Measurements from ENCODE around the gene STRIP1.

The STRIP1 gene

GRCh38 chr1:110034040-110034450 lies 379 bp upstream of the STRIP1 start:
- DNase-seq (ENCODE audit: low spot score): no peak
- TF ChIP-seq, protein P1, sequence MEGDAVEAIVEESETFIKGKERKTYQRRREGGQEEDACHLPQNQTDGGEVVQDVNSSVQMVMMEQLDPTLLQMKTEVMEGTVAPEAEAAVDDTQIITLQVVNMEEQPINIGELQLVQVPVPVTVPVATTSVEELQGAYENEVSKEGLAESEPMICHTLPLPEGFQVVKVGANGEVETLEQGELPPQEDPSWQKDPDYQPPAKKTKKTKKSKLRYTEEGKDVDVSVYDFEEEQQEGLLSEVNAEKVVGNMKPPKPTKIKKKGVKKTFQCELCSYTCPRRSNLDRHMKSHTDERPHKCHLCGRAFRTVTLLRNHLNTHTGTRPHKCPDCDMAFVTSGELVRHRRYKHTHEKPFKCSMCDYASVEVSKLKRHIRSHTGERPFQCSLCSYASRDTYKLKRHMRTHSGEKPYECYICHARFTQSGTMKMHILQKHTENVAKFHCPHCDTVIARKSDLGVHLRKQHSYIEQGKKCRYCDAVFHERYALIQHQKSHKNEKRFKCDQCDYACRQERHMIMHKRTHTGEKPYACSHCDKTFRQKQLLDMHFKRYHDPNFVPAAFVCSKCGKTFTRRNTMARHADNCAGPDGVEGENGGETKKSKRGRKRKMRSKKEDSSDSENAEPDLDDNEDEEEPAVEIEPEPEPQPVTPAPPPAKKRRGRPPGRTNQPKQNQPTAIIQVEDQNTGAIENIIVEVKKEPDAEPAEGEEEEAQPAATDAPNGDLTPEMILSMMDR (IDR thresholded peaks at IDR 0.05; ENCODE audit: extremely low read depth, insufficient read depth, missing control alignments): no peak
- in situ Hi-C loops (cut with MboI; ENCODE audit: low pct_unique_long_range_greater_than_20kb, low sequenced_read_pairs, unreplicated experiment): no loop called here

GRCh38 chr1:110035236-110035752 lies 870 bp downstream of the STRIP1 start:
- in situ Hi-C loops (cut with MboI; ENCODE audit: low pct_unique_long_range_greater_than_20kb, low sequenced_read_pairs, unreplicated experiment): no loop called here
- TF ChIP-seq, protein P1 (IDR thresholded peaks at IDR 0.05; ENCODE audit: extremely low read depth, insufficient read depth, missing control alignments): no peak
- DNase-seq (ENCODE audit: low spot score): no peak

DNA sequence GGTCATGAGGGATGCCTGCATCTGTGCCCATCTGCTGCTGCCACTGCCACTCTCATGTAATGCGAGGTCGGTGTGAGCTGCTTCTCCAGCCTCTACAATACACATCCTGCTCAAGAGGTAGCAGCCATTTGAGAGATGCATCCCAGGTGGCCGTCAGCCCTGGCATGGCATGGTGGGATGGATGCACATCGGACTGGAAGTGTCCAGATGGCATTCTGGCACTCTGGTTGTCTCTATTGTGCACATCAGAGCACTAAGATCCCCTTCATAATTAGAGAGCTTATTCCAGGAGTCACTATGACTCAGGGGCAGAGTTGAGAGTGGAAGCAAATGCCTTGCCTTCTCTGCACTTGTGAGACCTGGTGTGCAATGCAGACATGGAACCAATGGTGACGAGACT lies 3.8 kb downstream of the STRIP1 start:
- no peak for DNase-seq (ENCODE audit: low spot score)
- TF ChIP-seq, protein P1 (IDR thresholded peaks at IDR 0.05; ENCODE audit: extremely low read depth, insufficient read depth, missing control alignments): no peak
- in situ Hi-C loops (cut with MboI; ENCODE audit: low pct_unique_long_range_greater_than_20kb, low sequenced_read_pairs, unreplicated experiment): no loop called here

- TF ChIP-seq, protein P1 (IDR thresholded peaks at IDR 0.05; ENCODE audit: extremely low read depth, insufficient read depth, missing control alignments): no peak
- in situ Hi-C loops (cut with MboI; ENCODE audit: low pct_unique_long_range_greater_than_20kb, low sequenced_read_pairs, unreplicated experiment): no loop called here
- DNase-seq (ENCODE audit: low spot score): no peak
Observed at GRCh38 chr1:110039641-110040040, 5.2 kb downstream of the STRIP1 start.

GRCh38 chr1:110040548-110040947 lies 6.1 kb downstream of the STRIP1 start:
- DNase-seq (ENCODE audit: low spot score): no peak
- in situ Hi-C loops (cut with MboI; ENCODE audit: low pct_unique_long_range_greater_than_20kb, low sequenced_read_pairs, unreplicated experiment): no loop called here
- TF ChIP-seq, protein P1 (IDR thresholded peaks at IDR 0.05; ENCODE audit: extremely low read depth, insufficient read depth, missing control alignments): no peak

DNA sequence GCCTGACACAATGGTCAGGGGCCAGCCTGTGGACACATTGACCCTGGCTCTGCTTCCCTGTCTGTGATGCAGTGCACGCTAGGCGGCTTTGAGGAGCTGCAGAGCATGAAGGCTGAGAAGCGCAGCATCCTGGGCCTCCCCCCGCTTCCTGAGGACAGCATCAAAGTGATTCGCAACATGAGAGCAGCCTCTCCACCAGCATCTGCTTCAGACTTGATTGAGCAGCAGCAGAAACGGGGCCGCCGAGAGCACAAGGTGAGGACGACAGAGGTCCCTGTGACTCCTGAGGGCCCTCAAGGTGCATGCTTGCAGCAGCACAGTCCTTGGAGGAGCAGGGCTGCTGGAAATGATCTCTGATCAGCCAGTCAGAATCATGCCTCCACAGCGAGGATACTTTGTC lies 8.6 kb downstream of the STRIP1 start:
- in situ Hi-C loops (cut with MboI; ENCODE audit: low pct_unique_long_range_greater_than_20kb, low sequenced_read_pairs, unreplicated experiment): no loop called here
- DNase-seq (ENCODE audit: low spot score): no peak
- TF ChIP-seq, protein P1 (IDR thresholded peaks at IDR 0.05; ENCODE audit: extremely low read depth, insufficient read depth, missing control alignments): no peak

DNA sequence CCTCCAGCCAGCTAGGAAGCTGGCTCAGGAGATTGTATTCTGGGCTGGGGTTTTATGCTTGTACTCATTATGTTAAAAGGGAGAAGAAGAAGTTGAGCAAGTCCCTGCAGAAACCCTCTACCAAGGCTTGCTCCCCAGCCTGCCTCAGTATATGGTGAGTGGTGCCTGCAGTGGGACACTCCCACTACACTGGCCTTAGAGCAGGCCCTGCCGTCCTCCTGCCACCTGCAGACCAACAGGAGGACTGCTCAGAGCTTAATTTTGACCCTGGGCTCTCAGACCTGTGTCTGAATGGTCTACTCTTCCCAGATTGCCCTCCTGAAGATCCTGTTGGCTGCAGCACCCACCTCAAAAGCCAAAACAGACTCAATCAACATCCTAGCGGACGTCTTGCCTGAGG lies 13.0 kb downstream of the STRIP1 start:
- TF ChIP-seq, protein P1 (IDR thresholded peaks at IDR 0.05; ENCODE audit: extremely low read depth, insufficient read depth, missing control alignments): no peak
- no peak for DNase-seq (ENCODE audit: low spot score)
- in situ Hi-C loops (cut with MboI; ENCODE audit: low pct_unique_long_range_greater_than_20kb, low sequenced_read_pairs, unreplicated experiment): no loop called here

Measured in GM13977 (cell line).